HL-60 (cell line): ENCODE results near the gene MAMSTR.

Experiments used
- DNase-seq, 2 experiments: peaks; one replicate each; pipeline ENCODE4 v3.0.0-alpha.2; 2010 to 2020; ENCODE audit warnings: low read depth in 1 of 2, low spot score in 1 of 2
- H3K27ac ChIP-seq: fragments of 250-450 bp; sonication (Bioruptor Pico); replicated peaks from 2 replicates; pipeline ENCODE4 v1.5.1; 2020; ENCODE audit warnings: mild to moderate bottlenecking, moderate library complexity
- H3K27me3 ChIP-seq: fragments of 250-450 bp; sonication (Bioruptor Pico); 2 replicates; pipeline ENCODE4 v1.5.1; 2021; ENCODE audit warnings: mild to moderate bottlenecking, moderate library complexity; ENCODE audit not compliant: insufficient read depth, poor library complexity, severe bottlenecking
- H3K4me3 ChIP-seq: replicated peaks from 2 replicates; pipeline ENCODE4 v1.5.1; 2011; ENCODE audit warnings: mild to moderate bottlenecking, control low read depth, low read length; ENCODE audit not compliant: insufficient read depth
- GABPA ChIP-seq: IDR thresholded peaks from 2 replicates; pipeline ENCODE4 v1.6.1; 2012; ENCODE audit warnings: low read depth
- POLR2AphosphoS5 ChIP-seq: IDR thresholded peaks from 2 replicates; pipeline ENCODE4 v1.6.1; 2012; ENCODE audit warnings: low read depth
- SPI1 ChIP-seq: IDR thresholded peaks from 2 replicates; pipeline ENCODE4 v1.6.1; 2012; ENCODE audit warnings: low read depth, mild to moderate bottlenecking, borderline replicate concordance
- TF ChIP-seq, protein P1 (sequence below): IDR thresholded peaks from one replicate; pipeline ENCODE4 v1.5.1; 2011; ENCODE audit warnings: low read length, control low read depth, inconsistent platforms; ENCODE audit not compliant: insufficient read depth
- TF ChIP-seq, protein P2 (sequence below): IDR thresholded peaks from 2 replicates; pipeline ENCODE4 v1.6.1; 2012; ENCODE audit warnings: low read depth; ENCODE audit not compliant: insufficient replicate concordance

MAMSTR gene

DNA sequence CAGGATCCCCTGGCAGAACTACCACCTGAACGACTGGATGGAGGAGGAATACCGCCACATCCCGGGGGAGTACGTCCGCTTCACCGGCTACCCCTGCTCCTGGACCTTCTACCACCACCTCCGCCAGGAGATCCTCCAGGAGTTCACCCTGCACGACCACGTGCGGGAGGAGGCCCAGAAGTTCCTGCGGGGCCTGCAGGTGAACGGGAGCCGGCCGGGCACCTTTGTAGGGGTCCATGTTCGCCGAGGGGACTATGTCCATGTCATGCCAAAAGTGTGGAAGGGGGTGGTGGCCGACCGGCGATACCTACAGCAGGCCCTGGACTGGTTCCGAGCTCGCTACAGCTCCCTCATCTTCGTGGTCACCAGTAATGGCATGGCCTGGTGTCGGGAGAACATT, 16.2 kb downstream of the MAMSTR start:
- DNase-seq, result no peak
- no peak overlapping the region for H3K27ac ChIP-seq
- TF ChIP-seq GABPA (no peak), POLR2AphosphoS5 (no peak), SPI1 (no peak)
- TF ChIP-seq, protein P1, sequence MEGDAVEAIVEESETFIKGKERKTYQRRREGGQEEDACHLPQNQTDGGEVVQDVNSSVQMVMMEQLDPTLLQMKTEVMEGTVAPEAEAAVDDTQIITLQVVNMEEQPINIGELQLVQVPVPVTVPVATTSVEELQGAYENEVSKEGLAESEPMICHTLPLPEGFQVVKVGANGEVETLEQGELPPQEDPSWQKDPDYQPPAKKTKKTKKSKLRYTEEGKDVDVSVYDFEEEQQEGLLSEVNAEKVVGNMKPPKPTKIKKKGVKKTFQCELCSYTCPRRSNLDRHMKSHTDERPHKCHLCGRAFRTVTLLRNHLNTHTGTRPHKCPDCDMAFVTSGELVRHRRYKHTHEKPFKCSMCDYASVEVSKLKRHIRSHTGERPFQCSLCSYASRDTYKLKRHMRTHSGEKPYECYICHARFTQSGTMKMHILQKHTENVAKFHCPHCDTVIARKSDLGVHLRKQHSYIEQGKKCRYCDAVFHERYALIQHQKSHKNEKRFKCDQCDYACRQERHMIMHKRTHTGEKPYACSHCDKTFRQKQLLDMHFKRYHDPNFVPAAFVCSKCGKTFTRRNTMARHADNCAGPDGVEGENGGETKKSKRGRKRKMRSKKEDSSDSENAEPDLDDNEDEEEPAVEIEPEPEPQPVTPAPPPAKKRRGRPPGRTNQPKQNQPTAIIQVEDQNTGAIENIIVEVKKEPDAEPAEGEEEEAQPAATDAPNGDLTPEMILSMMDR, result no peak
- TF ChIP-seq, protein P2, sequence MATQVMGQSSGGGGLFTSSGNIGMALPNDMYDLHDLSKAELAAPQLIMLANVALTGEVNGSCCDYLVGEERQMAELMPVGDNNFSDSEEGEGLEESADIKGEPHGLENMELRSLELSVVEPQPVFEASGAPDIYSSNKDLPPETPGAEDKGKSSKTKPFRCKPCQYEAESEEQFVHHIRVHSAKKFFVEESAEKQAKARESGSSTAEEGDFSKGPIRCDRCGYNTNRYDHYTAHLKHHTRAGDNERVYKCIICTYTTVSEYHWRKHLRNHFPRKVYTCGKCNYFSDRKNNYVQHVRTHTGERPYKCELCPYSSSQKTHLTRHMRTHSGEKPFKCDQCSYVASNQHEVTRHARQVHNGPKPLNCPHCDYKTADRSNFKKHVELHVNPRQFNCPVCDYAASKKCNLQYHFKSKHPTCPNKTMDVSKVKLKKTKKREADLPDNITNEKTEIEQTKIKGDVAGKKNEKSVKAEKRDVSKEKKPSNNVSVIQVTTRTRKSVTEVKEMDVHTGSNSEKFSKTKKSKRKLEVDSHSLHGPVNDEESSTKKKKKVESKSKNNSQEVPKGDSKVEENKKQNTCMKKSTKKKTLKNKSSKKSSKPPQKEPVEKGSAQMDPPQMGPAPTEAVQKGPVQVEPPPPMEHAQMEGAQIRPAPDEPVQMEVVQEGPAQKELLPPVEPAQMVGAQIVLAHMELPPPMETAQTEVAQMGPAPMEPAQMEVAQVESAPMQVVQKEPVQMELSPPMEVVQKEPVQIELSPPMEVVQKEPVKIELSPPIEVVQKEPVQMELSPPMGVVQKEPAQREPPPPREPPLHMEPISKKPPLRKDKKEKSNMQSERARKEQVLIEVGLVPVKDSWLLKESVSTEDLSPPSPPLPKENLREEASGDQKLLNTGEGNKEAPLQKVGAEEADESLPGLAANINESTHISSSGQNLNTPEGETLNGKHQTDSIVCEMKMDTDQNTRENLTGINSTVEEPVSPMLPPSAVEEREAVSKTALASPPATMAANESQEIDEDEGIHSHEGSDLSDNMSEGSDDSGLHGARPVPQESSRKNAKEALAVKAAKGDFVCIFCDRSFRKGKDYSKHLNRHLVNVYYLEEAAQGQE, result no peak
- H3K27me3 ChIP-seq, result no peaks in the 10 kb centered on the region
- H3K4me3 ChIP-seq, result no peak overlapping the region

DNA sequence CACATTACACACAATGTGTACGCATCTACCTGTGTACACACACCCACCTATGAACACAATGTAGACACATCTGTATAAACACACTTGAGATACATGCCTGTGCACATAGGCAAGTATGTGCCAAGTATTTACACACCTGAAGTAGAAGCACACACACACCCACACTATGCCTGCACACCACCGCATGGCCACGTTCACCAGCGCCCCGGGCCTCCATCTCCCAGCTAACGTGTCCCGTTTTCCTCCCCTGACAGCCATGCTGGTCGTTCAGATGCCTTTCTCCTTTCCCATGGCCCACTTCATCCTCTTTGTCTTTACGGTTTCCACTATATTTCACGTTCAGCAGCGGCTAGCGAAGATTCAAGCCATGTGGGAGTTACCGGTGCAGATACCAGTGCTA, 16.8 kb downstream of the MAMSTR start:
- H3K4me3 ChIP-seq, result no peak overlapping the region
- TF ChIP-seq POLR2AphosphoS5 (no peak), SPI1 (no peak), GABPA (no peak)
- TF ChIP-seq, protein P1, result no peak
- TF ChIP-seq, protein P2, result no peak
- H3K27ac ChIP-seq, result no peak overlapping the region
- no peaks in the 10 kb centered on the region for H3K27me3 ChIP-seq
- no peak for DNase-seq

DNA sequence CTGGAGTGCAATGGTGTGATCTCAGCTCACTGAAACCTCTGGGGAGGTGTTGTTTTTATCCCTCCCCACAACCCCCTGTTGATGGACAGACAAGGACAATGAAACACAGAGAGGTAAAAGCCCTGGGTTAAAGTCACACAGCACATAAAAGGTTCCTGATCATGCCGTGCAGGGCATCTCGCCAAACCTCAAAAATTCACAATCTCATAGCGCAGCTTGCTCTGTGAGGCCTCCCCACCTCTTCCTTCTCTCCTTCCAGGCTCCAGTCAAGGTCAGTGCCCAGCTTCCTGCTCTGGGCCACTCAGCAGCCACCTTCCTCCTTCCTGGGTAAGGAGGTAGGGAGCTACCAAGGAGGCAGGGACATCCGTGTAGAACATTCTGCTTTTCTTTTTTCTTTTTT, 21.5 kb downstream of the MAMSTR start:
- DNase-seq, result peak in 1 of 2 experiments; percentile 56
- H3K27me3 ChIP-seq, result peaks cover 12% of the 10 kb centered on the region
- H3K27ac ChIP-seq, result no peak overlapping the region
- TF ChIP-seq SPI1 (no peak), GABPA (no peak), POLR2AphosphoS5 (no peak)
- TF ChIP-seq, protein P2, result no peak
- TF ChIP-seq, protein P1, result no peak
- H3K4me3 ChIP-seq, result no peak overlapping the region
